GM19438 (cell line): ENCODE data around the gene TOR3A.
A peak's percentile ranks its signal among the peaks of the same experiment; 100 is the strongest.

Experiments used
- ATAC-seq: cut with Tn5 transposase; IDR thresholded peaks from one replicate; pipeline ENCODE4 v1.9.1; 2021; ENCODE audit warnings: low read depth; ENCODE audit not compliant: unreplicated experiment

Gene TOR3A

DNA sequence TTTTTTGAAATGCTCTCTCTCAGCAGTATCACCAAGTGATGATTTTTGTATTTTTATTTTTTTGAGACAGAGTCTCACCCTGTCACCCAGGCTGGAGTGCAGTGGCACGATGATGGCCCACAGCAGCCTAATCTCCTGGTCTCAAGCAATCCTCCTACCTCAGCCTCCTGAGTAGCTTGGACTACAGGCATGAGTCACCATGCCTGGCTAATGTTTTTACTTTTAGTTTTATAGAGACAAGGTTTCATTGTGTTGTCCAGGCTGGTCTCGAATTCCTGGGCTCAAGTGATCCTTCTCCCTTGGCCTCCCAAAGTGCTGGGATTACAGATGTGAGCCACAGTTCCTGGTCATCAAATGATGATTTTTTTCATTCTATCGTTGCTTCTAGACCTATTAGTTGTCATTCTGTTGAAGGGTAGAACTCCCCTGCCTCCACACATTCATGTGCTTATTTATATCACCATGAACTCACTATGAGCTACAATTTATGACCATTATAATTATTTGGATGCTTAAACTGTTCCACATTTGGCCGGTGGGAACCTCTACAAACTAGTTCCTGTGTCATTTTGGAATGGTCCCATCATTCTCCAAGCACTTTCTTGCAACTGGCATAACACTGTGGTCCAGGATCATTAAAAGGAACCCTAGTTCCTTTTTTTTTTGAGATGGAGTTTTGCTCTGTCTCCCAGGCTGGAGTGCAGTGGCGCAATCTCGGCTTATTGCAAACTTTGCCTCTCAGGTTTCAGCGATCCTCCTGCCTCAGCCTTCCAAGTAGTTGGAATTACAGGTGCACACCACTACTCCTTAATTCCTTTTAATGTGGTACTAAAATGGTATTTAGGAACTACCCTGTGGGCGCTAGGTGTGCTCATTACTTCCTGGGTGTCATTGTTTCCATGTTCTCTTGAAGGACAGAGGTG is 20.2 kb upstream of the TOR3A start:
- no peak for ATAC-seq

DNA sequence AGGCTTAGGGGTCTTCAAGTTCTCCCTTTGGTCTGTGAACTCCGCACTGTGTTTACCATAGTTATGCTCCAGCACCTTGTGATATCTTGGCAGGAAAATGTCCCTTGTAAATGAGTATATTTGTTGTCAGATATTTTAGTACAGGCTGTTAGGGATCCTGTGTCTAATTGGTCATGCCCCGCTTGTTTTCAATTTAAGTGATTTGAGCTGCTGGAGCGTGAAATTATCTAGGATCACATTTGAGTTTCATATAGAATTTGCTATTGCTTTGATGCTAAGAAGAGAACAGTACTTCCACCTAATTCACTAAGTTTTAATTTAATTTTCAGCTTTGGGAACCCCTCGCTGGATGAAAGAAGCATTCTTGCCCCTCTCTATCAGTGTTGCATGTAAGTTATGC is 15.4 kb upstream of the TOR3A start:
- ATAC-seq, result no peak

DNA sequence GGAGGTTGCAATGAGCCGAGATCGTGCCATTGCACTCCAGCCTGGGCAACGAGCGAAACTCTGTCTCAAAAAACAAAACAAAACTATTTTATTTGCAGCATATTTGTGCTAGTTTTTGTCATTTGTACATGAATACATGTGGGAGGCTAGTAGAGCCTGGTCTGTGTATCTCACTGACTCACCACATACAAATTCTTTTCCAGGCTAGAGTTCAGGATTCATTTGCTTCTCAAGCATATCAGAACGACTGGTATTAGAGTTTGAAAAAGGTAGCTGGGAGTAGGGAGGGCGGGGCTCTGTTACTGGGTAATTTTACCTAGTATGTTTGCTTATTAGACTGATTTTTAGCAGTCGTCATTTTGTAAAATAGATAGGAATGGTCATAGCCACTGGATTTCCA is 4.5 kb upstream of the TOR3A start:
- ATAC-seq, result no peak

DNA sequence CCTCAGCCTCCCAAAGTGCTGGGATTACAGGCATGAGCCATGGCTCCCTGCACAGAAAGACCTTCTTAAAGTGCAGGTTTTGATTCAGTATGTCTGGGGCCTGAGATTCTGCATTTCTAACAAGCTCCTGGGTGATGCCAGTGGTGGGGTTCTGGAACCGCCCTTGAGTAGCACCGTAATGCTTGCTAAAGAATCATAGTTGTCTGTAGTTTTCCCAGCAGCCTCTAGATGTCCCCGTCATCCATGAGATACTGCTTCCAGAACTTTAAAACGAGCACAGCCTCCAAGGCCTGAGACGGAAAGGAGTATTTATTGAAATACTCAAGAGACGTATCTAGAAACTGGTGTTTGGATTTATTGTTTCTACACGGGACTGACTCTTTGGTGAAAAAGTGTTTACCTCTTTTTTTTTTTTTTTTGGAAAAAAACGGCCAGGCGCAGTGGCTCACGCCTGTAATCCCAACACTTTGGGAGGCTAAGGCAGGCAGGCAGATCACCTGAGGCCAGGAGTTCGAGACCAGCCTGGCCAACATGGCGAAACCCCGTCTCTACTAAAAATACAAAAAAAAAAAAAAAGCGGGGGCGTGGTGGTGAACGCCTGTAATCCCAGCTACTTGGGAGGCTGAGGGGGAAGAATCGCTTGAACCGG is 2.6 kb upstream of the TOR3A start:
- no peak for ATAC-seq

DNA sequence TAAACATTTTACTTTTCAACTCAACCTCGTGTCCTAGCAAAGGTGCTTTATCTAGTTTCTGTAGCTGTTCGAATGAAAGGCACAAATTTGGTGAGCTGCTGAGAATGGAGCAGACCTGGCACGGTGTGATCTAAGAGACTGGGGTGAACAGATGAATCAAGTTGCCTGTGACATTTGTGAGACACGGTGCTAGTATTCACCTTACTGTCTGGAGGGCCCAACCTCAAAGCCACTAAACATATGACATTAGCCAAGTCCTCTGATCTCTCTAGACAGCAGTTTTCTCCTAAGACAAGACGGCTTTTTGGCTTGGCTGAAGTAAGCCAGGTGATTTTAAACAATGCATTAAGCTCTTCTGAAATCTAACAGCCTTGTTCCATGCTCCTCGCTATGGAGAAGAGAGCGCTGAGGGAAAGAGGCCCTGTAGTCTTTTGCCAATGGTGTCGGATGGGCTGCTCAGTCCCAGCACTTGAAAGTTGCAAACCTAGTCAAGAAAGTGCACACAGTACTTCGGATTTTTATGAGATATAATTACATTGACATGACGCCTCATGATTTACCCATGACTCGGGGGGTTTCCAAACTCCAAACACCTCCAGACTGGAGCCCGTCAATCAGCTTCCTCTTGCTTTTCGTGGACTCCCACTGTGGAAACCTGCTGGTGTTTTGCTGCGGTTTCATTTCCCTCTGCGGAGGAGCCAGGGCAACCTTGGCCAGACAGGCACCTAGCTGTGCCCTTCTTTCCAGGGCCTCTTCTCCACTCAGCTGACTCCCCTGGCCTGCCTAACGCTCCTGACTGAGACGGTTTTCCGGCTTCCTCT is 794 bp upstream of the TOR3A start:
- no peak for ATAC-seq

DNA sequence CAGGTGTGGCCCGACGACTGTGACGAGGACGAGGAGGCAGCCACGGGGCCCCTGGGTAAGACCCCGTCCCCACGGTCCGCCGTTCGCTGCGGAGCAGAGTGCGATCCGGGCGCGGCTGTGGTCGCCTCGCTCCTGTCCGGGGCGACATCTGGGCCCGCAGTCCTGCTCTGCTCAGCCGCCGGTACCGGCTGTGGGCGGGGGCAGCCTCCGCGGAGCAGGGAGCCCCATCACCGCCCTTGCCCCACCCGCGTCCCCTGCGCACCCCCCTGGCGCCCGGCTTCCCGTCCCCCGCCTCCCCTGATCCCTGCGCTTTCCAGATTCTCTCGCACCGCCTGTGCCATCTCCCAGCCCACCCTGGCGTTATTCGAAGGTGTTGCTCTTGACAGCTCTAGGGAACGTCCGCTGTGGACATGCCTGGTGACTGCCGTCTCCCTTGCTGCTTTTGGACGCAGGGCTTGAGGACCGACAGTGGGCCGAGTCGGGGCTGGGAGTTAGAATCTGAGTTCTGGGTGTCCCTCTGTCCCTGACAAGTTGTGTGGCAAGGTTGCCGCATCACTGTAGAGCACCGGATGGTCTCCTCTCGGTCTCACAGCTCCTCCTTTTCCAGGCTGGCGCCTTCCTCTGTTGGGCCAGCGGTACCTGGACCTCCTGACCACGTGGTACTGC is 596 bp downstream of the TOR3A start:
- ATAC-seq, result peak; percentile 12

DNA sequence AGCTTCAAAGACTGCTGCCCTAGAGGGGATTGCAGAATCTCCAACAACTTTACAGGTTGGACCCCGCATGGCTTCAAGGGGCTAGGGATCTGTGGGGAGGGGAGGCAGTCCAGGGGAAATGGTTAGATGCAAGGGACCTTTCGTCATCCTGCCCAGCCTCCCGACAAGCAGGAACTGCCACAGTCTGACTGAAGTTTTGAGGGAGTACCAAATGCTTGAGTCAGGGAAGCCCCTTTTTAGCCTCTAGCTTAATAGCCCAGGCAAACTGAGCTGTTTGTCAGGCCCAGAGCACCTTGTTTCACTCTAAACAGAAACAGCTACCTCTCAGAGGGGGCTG is 1.1 kb downstream of the TOR3A start:
- ATAC-seq, result no peak

DNA sequence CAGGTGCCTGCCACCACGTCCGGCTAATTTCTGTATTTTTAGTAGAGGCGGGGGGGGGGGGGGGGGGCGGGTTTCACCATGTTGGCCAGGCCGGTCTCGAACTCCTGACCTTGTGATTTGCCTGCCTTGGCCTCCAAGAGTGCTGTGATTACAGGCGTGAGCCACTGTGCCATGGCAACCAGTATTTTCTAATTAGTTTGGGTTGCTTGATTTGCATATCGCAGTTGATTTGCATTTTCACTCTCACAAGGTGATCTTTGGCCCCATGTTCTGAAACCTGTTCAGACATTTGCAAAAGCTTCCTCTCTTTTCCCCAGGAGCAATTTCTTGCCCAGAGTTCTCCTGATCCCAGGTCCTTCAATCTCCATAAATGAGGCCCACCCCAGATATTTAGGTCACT is 1.7 kb downstream of the TOR3A start:
- no peak for ATAC-seq

DNA sequence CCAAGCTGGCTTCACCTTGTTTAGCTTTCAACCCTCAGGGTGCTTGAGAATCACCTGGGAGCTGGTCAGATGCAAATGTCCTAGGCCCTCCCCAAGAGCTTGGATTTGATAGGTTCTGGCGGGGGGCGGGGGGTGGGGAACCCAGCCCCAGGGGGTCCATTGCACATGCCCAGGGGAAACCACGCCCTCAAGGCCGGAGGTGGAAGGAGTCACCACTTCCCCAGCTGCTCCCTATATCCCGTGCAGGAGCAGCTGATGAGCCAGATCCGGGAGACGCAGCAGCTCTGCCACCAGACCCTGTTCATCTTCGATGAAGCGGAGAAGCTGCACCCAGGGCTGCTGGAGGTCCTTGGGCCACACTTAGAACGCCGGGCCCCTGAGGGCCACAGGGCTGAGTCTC is 5.8 kb downstream of the TOR3A start:
- ATAC-seq, result no peak

DNA sequence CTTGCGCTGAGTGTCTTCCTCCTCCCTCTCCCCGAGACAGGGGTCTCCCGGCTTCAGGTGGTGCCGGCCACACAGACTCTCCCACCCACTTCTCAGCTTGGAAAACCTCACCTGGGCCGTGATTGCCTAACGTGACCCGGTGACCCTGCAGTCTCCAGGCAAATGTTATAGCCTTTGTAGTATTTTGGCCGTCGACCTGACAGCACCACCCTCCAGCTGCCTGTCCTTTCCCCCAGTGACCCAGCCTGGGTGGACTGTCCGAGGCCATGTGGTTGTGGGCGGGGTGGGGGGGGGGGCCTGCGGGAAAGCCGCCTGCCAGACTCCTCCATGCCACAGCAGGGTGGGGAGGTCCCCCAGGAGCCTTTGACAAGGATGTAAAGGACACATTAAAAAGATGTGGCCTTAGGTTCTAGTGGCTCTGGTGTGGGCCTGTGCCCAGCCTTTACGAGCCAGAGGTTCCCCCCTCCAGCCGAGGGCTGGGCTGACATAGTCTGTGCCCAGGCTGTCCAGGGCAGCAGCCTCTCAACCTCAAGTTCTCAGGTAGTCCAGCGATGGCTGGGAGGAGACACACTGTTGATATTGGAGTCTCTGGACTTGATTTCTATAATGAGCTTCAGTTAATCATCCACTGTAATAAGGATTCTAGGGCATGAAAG is 8.1 kb downstream of the TOR3A start:
- no peak for ATAC-seq

DNA sequence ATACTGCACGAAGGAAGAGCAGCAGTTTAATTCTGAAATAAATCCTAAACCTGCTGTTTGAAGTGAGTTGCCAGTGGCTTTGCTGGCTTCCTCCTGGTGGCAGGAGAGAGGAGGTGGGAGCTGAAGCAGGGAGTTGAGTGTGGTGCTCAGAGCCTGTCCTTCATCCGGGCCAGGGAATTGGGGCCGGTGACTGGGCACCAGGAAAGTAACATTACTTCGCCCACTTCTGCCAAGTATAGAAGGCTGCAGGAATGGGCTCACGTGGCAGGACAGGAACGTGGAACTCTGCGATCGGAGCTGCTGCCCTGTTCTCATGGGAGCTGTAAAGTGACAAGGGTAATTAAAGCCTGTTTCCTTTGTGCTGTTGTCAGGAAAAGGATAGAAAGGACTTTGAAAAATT is 8.7 kb downstream of the TOR3A start:
- no peak for ATAC-seq

DNA sequence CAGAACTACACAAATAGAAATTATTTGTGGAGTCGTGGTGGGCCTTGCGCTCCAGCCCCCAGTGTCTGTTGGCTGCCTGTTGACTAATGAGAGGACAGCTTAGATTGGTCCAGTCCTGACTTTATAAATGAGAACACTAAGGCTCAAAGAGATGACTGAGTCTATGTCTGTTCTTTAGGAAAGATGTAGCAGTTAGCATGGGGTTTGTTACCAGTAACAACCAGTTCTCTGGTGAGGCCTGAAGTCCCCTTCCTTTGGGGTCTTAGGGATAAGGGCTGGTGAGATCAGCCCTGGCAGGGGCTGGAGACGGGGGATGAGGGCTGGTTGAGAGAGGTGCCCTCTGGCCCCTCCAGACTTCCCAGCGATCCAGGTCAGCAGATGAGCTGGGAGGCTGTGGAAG is 9.1 kb downstream of the TOR3A start:
- ATAC-seq, result no peak

DNA sequence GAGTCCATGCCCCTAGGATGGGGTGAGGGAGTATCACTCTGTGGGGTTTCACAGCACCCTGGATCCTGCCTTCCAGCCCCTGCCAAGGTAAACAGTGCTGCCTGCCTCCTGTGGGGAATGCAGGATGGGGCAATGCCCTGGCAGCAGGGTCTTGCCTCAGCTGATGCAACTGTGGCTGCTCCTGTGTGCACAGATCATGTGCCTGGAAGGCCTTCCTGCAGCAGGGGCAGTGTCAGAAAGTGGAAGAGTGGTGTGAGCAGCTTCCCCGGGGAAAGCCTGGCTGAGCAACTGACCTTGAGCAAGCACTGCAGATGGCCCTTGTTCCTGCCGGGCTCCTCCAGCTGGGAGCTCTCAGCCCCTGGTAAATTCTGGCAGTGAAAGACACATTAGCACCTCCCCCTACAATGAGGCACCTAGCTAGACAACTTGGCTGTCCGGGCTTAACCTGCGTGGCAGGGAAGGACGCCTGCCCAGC is 9.9 kb downstream of the TOR3A start:
- no peak for ATAC-seq

DNA sequence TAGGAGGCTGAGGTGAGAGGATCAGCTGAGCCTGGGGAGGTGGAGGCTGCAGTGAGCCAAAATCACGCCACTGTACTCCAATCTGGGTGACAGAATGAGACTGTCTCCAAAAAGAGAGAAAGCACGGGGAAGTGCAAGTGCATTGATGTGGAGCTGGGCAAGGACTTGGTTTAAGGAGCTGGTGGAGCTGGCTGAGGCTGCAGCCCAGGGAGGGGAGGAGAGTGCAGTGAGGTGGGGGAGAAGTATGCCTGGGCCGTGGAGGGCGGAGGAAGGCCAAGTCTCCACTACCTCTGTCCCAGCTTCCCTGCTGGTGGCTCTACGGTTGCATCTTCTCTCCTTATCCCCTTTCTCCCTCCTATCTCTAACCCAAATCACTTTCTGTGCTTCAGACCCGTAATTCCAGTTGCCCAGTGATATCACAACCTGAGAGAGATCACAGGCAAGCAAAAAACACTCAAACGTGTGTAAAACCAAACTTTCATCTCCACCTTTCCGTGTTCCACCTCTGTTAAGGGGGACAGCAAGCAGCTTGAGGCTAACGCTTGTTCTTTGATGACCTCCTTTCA is 11.1 kb downstream of the TOR3A start:
- ATAC-seq, result no peak

DNA sequence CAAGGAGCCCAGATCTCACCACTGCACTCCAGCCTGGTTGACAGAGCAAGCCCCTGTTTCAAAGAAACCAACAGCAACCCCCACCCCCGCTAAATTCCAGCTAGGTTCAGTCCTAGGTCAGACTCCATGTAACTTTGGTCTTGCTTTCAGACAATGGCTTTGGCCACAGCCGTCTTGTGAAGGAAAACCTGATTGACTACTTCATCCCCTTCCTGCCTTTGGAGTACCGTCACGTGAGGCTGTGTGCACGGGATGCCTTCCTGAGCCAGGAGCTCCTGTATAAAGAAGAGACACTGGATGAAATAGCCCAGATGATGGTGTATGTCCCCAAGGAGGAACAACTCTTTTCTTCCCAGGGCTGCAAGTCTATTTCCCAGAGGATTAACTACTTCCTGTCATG is 12.9 kb downstream of the TOR3A start:
- ATAC-seq, result no peak

DNA sequence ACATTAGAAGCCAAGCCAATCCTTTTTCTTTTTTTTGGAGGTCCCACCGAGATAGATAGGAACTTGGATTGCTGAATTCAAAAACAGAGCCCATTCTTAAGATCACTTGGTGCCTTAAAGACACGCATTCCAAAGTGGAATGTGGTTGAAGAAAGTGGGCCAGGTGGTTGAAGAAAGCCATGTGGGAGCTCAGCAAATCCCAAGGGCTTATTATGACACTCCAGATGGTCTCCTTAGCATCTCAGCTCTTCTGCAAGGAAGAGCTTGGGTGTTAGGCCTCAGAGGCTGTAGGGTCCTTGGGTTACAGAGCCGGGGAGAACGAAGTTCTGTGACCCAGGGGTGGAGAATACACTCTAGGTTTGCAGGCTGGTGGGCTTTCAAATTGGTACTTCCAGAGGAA is 13.5 kb downstream of the TOR3A start:
- no peak for ATAC-seq

DNA sequence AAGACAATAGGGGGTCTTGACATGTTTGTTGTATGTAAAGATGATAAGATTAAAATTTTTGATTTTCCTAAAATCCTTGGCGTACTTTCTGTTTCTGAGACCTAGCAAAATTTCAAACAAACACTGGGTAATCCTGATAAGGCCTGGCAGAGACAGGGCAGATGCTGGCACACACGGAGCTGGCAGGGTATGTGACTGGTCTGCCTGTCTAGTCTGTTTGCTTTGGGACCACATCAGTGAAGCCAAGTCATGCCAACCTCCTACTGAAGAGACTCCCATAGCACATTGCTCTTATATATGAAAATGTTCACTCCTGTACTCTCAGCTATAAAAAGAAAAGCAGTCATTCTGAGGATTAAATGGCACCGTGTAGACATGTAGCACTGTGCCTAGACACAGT is 14.1 kb downstream of the TOR3A start:
- ATAC-seq, result no peak

DNA sequence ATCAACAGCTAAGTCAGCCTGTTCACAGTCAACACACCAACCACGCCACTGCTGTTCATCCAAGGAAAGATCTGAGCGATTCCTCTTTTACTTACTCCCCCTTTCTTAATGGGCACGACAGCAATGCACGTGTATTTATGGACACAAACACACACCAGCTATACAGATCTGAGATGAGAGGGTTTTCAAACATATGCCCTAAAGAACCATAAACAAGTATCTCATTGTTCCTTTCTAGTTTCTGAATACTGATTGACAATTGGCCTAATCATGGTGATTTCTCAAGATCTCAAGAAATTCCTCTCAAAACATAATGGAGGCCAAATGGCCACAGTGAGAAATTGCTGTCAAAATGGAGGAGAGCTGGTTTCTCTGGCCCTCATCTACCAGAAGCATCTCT is 18.0 kb downstream of the TOR3A start:
- ATAC-seq, result no peak

DNA sequence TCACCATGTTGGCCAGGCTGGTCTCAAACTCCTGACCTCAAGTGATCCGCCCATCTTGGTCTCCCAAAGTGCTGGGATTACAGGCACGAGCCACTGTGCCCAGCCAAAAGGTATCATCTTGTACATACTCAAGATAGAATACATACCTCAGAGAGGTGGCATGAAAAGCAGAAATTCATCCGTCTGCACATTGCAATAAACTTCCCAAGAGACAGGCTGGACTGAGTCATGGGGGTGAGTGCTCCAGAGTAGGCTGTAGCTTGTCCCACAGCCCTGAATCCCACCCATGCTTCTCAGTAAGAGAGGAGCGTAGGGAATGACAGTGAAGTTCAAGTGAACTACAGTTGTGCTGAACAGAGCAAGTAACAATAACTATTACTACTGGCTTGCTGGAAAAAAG is 19.7 kb downstream of the TOR3A start:
- ATAC-seq, result no peak

DNA sequence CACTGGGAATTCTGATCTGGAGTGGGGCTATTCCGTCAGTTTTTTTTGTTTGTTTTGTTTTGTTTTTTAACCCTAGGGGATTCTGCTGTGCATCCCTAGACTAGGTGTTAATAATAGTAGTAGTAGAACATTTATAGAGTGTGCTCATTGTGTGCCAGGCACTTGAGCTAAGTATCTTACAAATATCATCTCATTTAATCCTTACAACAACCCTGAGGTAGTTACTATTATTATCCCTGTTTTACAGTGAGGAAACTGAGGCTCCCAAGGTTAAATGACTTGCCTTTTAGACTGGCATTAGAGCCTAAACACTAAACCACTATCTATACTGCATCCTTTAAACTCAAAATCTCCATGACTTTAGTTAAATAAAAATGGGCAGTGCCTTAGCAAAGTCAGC is 22.1 kb downstream of the TOR3A start:
- ATAC-seq, result no peak
